Left kidney (tissue), 8 donors: ENCODE measurements around the gene INPPL1. TPM values are rescaled to one million over a fixed set of nuclear protein-coding genes. Genes with fewer than 3 reads are reported as not detected.
"Not testable (repeated sequence)": the region's sequence is repeated elsewhere in the genome, so short reads cannot be mapped to it uniquely, and the experiment has no call there.

ENCODE experiments used
- DNase-seq: peaks from one replicate; pipeline ENCODE4 v3.0.0-alpha.2; 2013
- long read RNA-seq, 8 donors: transcript quantifications; one replicate each; lab custom pipeline, GENCODE V29; 2026
- polyA plus RNA-seq: library from polyadenylated mRNA; unstranded; fragments of 120-200 nt; gene quantifications from one replicate; pipeline ENCODE4 v1.2.1, GENCODE V29; 2013; ENCODE audit not compliant: insufficient read length

INPPL1 gene
- 178 TPM for polyA plus RNA-seq
- long read RNA-seq, donor 1, full-length matches to known transcripts = 12 of 53 reads
- long read RNA-seq, donor 1, partial matches to known transcripts = 30 of 53 reads
- long read RNA-seq, donor 1, other reads (novel, unspliced or antisense) = 11 of 53 reads
- long read RNA-seq, donor 2, partial matches to known transcripts = 84 of 91 reads
- long read RNA-seq, donor 2, other reads (novel, unspliced or antisense) = 5 of 91 reads
- long read RNA-seq, donor 3, partial matches to known transcripts = 82 of 87 reads
- long read RNA-seq, donor 3, other reads (novel, unspliced or antisense) = 0 of 87 reads
- long read RNA-seq, donor 4, partial matches to known transcripts = 0 of 1 reads
- long read RNA-seq, donor 4, other reads (novel, unspliced or antisense) = 0 of 1 reads
- long read RNA-seq, donor 5, full-length matches to known transcripts = 3 of 41 reads
- long read RNA-seq, donor 5, partial matches to known transcripts = 33 of 41 reads
- long read RNA-seq, donor 5, other reads (novel, unspliced or antisense) = 5 of 41 reads
- long read RNA-seq, donor 6, full-length matches to known transcripts = 3 of 25 reads
- long read RNA-seq, donor 6, partial matches to known transcripts = 22 of 25 reads
- long read RNA-seq, donor 6, other reads (novel, unspliced or antisense) = 0 of 25 reads
- long read RNA-seq, donor 7, full-length matches to known transcripts = 7 of 49 reads
- long read RNA-seq, donor 7, partial matches to known transcripts = 42 of 49 reads
- long read RNA-seq, donor 7, other reads (novel, unspliced or antisense) = 0 of 49 reads
- long read RNA-seq, donor 8, partial matches to known transcripts = 6 of 6 reads
- long read RNA-seq, donor 8, other reads (novel, unspliced or antisense) = 0 of 6 reads

GRCh38 chr11:72224564-72225410, at the start of gene INPPL1:
INPPL1 (plus strand) TSS chr11:72224767; CDS start chr11:72224985, 218 bp downstream.
- peak; percentile 62 for DNase-seq

- DNase-seq = no peak
Observed at GRCh38 chr11:72177656-72178055, 46.9 kb upstream of the INPPL1 start.

GRCh38 chr11:72179049-72179803, 45.3 kb upstream of the INPPL1 start:
- no peak for DNase-seq

- no peak for DNase-seq
Observed at GRCh38 chr11:72179804-72180396, 44.7 kb upstream of the INPPL1 start.

- DNase-seq = not testable (repeated sequence)
Observed at GRCh38 chr11:72180892-72181552, 43.5 kb upstream of the INPPL1 start.

GRCh38 chr11:72181553-72181958, 43.0 kb upstream of the INPPL1 start:
- not testable (repeated sequence) for DNase-seq

- DNase-seq = no peak
Observed at GRCh38 chr11:72188267-72188666, 36.3 kb upstream of the INPPL1 start.

- peak; percentile 57 for DNase-seq
Observed at GRCh38 chr11:72189455-72190250, 34.9 kb upstream of the INPPL1 start.

GRCh38 chr11:72190631-72191071, 33.9 kb upstream of the INPPL1 start:
- no peak for DNase-seq

- DNase-seq = no peak
Observed at GRCh38 chr11:72191961-72192381, 32.6 kb upstream of the INPPL1 start, which contains the start of gene FOLR1. FOLR1 (plus strand) TSS chr11:72192140; CDS start chr11:72192174, 34 bp downstream.

- no peak for DNase-seq
Observed at GRCh38 chr11:72195518-72196270, 28.9 kb upstream of the INPPL1 start.

- DNase-seq = not testable (repeated sequence)
Observed at GRCh38 chr11:72201445-72201844, 23.1 kb upstream of the INPPL1 start.

- DNase-seq = no peak
Observed at GRCh38 chr11:72202571-72202970, 22.0 kb upstream of the INPPL1 start.

- DNase-seq = no peak
Observed at GRCh38 chr11:72203163-72203562, 21.4 kb upstream of the INPPL1 start.

GRCh38 chr11:72204886-72205285, 19.7 kb upstream of the INPPL1 start:
- no peak for DNase-seq

- not testable (repeated sequence) for DNase-seq
Observed at GRCh38 chr11:72206794-72207193, 17.8 kb upstream of the INPPL1 start.

GRCh38 chr11:72208281-72208680, 16.3 kb upstream of the INPPL1 start:
- DNase-seq = no peak

GRCh38 chr11:72209101-72209500, 15.5 kb upstream of the INPPL1 start:
- DNase-seq = no peak
